HEK293 (cell line): ENCODE results near the gene SKIC8.

Source experiments
- CTCF ChIA-PET: fragments of 350-600 bp; formaldehyde crosslinking; extraction: SDS; loops from one replicate; lab custom pipeline; 2021; ENCODE audit warnings: antibody characterized with exemption; lab: Yijun Ruan, JAX
- POLR2A ChIA-PET: fragments of 300-600 bp; formaldehyde crosslinking; extraction: SDS; loops from one replicate; lab custom pipeline; 2020; ENCODE audit warnings: antibody characterized with exemption, inconsistent platforms; lab: Yijun Ruan, JAX
- H3K27ac ChIP-seq: fragments of 200-500 bp; sonication (Bioruptor generic); 2 replicates; pipeline ENCODE4 v1.5.1; 2014; ENCODE audit warnings: low read depth, low read length, control low read depth, inconsistent platforms; ENCODE audit errors: extremely low read depth
- H3K36me3 ChIP-seq, 2 experiments: fragments of 200-500 bp in 1 of 2; sonication (Bioruptor generic) in 1 of 2; 1 replicate in 1 of 2; 2 replicates in 1 of 2; pipeline ENCODE4 v1.5.1; 2014 to 2017; ENCODE audit warnings: inconsistent platforms in 2 of 2, low read length in 2 of 2; ENCODE audit not compliant: control insufficient read depth in 2 of 2, insufficient read depth in 1 of 2
- H3K4me1 ChIP-seq: fragments of 200-500 bp; sonication (Bioruptor generic); 2 replicates; pipeline ENCODE4 v1.5.1; 2014; ENCODE audit warnings: mild to moderate bottlenecking, low read length, inconsistent platforms; ENCODE audit not compliant: control insufficient read depth, insufficient read depth
- H3K4me3 ChIP-seq: 2 replicates; pipeline ENCODE4 v1.5.1; 2011; ENCODE audit warnings: low read depth, mild to moderate bottlenecking, control low read depth, low read length, moderate library complexity
- H3K9me3 ChIP-seq: fragments of 200-500 bp; sonication (Bioruptor generic); 2 replicates; pipeline ENCODE4 v1.5.1; 2014; ENCODE audit warnings: low read depth, low read length, inconsistent platforms; ENCODE audit not compliant: control insufficient read depth, insufficient read depth
- BCL11B ChIP-seq: fragments of 450-650 bp; formaldehyde crosslinking; IDR thresholded peaks from 2 replicates; pipeline ENCODE4 v1.5.1; 2016; ENCODE audit warnings: low read depth, missing biosample characterization, missing genetic modification characterization
- GLIS1 ChIP-seq: fragments of 450-650 bp; formaldehyde crosslinking; IDR thresholded peaks from 2 replicates; pipeline ENCODE4 v1.5.1; 2016; ENCODE audit warnings: missing biosample characterization, missing genetic modification characterization
- HIC1 ChIP-seq: fragments of 450-650 bp; formaldehyde crosslinking; IDR thresholded peaks from 2 replicates; pipeline ENCODE4 v1.5.1; 2016; ENCODE audit warnings: missing biosample characterization, missing genetic modification characterization
- INSM2 ChIP-seq: fragments of 450-650 bp; formaldehyde crosslinking; IDR thresholded peaks from 2 replicates; pipeline ENCODE4 v1.5.1; 2016; ENCODE audit warnings: missing biosample characterization, missing genetic modification characterization
- RBAK ChIP-seq: fragments of 450-650 bp; formaldehyde crosslinking; IDR thresholded peaks from 2 replicates; pipeline ENCODE4 v1.5.1; 2016; ENCODE audit warnings: missing biosample characterization, missing genetic modification characterization
- ZIC2 ChIP-seq: fragments of 450-650 bp; formaldehyde crosslinking; IDR thresholded peaks from 2 replicates; pipeline ENCODE4 v1.5.1; 2016; ENCODE audit warnings: missing biosample characterization, missing genetic modification characterization
- ZNF292 ChIP-seq: fragments of 450-650 bp; formaldehyde crosslinking; IDR thresholded peaks from 2 replicates; pipeline ENCODE4 v1.5.1; 2016; ENCODE audit warnings: low read depth, missing biosample characterization, missing genetic modification characterization, borderline replicate concordance
- ZNF404 ChIP-seq: fragments of 450-650 bp; formaldehyde crosslinking; IDR thresholded peaks from 2 replicates; pipeline ENCODE4 v1.5.1; 2017; ENCODE audit warnings: missing biosample characterization, missing genetic modification characterization
- ZNF600 ChIP-seq: fragments of 450-650 bp; formaldehyde crosslinking; IDR thresholded peaks from 2 replicates; pipeline ENCODE4 v1.5.1; 2016; ENCODE audit warnings: missing biosample characterization, missing genetic modification characterization
- TF ChIP-seq, protein P1 (sequence below): fragments of 450-650 bp; formaldehyde crosslinking; IDR thresholded peaks from 2 replicates; pipeline ENCODE4 v1.5.1; 2016; ENCODE audit warnings: missing biosample characterization, missing genetic modification characterization
- TF ChIP-seq, protein P2 (sequence below): fragments of 450-650 bp; formaldehyde crosslinking; IDR thresholded peaks from 2 replicates; pipeline ENCODE4 v1.5.1; 2016; ENCODE audit warnings: missing biosample characterization, missing genetic modification characterization

SKIC8 gene

GRCh38 chr15:78317145-78317836 is 17.9 kb upstream of the SKIC8 start (continued):
- TF ChIP-seq ZNF404 (tag by site-specific recombination) = no peak

DNA sequence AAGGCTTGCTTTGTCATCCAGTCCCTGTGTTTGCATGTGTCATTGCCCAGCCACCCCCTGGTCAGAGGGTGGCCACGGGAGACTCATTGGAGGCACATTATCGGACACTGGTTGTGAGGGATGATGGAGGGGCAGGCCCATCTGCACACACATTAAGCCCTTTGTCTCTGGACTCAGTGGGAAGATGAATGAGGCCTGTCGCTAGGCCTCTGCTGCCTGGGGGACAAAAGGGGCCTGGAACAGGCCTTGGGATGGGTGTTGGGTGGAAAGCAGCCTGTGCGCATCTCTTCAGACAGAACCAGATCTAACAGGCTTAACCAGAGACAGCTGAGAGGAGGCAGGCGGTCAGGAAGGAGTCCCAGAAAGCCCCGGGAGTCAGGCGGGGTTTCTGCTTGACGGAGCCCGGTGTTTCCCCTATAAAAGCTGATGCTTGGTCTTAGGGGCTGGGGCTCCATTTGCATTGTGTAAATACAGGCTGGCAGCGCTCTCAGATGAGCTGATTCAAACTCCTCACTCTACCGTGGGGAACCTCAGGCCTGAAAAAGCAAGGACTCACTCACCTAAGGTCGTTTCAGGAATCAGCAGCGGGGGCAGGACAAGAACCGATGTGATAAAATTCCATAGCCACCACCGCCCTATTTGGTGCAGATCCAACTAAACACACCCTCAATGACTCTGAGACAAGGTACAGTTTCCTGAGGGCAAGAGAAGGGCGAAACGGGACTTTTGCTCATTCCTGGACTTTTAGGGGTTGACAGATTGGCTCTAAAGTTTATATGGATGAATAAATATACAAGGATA is 17.1 kb upstream of the SKIC8 start:
- Histone ChIP-seq H3K4me1 (no peaks in the 10 kb centered on the region), H3K36me3 (no peaks in the 10 kb centered on the region), H3K27ac (no peak overlapping the region), H3K4me3 (no peak overlapping the region), H3K9me3 (no peaks in the 10 kb centered on the region)
- POLR2A ChIA-PET = interaction anchor here (1.1 kb wide), 1 partner anchor 122 kb away, joined by 3 read pairs; the partner anchor contains the start of gene IREB2
- TF ChIP-seq RBAK (tag by site-specific recombination) (no peak), GLIS1 (peak; percentile 92), ZIC2 (tag by site-specific recombination) (peak; percentile 97), INSM2 (tag by site-specific recombination) (no peak)
- CTCF ChIA-PET = interaction anchor here (0.6 to 4.5 kb wide), 12 partner anchors 8 to 357 kb away, joined by 3 to 30 read pairs (median 4); partner anchors contain the start of gene SKIC8

GRCh38 chr15:78315686-78316282 is 16.4 kb upstream of the SKIC8 start:
- ChIA-PET CTCF (interaction anchor here (0.6 to 4.5 kb wide), 9 partner anchors 8 to 167 kb away, joined by 3 to 30 read pairs (median 4); partner anchors contain the start of gene SKIC8), POLR2A (no interaction called here)
- Histone ChIP-seq H3K4me3 (no peak overlapping the region), H3K36me3 (no peaks in the 10 kb centered on the region), H3K4me1 (no peaks in the 10 kb centered on the region), H3K27ac (no peak overlapping the region), H3K9me3 (no peaks in the 10 kb centered on the region)
- TF ChIP-seq BCL11B (tag by site-specific recombination) (no peak), ZNF600 (tag by site-specific recombination) (peak; percentile 57)
- TF ChIP-seq, protein P1, sequence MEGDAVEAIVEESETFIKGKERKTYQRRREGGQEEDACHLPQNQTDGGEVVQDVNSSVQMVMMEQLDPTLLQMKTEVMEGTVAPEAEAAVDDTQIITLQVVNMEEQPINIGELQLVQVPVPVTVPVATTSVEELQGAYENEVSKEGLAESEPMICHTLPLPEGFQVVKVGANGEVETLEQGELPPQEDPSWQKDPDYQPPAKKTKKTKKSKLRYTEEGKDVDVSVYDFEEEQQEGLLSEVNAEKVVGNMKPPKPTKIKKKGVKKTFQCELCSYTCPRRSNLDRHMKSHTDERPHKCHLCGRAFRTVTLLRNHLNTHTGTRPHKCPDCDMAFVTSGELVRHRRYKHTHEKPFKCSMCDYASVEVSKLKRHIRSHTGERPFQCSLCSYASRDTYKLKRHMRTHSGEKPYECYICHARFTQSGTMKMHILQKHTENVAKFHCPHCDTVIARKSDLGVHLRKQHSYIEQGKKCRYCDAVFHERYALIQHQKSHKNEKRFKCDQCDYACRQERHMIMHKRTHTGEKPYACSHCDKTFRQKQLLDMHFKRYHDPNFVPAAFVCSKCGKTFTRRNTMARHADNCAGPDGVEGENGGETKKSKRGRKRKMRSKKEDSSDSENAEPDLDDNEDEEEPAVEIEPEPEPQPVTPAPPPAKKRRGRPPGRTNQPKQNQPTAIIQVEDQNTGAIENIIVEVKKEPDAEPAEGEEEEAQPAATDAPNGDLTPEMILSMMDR = peak; percentile 57

DNA sequence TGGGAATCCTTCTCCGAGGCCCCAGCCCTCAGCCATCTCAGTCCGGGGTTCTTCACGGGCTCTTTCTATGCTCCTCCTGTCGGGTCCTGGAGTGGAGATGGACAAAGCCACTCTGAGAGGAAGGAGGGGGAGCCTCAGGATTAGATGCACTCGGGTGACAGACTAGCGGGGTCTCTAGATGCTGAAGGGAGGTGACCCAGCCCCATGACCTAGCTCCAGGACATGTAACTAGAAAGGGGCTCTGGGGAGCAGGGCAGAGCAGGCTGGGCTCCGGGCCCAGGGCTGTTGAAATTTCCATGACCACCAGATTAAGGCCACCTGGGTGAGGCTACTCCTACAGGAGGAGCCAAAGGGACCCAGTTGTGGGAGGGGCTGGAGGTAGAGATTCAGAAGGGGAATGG is 14.8 kb upstream of the SKIC8 start:
- H3K36me3 ChIP-seq = no peaks in the 10 kb centered on the region
- ChIA-PET CTCF (interaction anchor here (4.5 kb wide), 1 partner anchor 109 kb away, joined by 30 read pairs; no protein-coding TSS in a partner anchor), POLR2A (no interaction called here)

More for the DNA sequence above, 14.8 kb upstream of the SKIC8 start:
- TF ChIP-seq, protein P2, sequence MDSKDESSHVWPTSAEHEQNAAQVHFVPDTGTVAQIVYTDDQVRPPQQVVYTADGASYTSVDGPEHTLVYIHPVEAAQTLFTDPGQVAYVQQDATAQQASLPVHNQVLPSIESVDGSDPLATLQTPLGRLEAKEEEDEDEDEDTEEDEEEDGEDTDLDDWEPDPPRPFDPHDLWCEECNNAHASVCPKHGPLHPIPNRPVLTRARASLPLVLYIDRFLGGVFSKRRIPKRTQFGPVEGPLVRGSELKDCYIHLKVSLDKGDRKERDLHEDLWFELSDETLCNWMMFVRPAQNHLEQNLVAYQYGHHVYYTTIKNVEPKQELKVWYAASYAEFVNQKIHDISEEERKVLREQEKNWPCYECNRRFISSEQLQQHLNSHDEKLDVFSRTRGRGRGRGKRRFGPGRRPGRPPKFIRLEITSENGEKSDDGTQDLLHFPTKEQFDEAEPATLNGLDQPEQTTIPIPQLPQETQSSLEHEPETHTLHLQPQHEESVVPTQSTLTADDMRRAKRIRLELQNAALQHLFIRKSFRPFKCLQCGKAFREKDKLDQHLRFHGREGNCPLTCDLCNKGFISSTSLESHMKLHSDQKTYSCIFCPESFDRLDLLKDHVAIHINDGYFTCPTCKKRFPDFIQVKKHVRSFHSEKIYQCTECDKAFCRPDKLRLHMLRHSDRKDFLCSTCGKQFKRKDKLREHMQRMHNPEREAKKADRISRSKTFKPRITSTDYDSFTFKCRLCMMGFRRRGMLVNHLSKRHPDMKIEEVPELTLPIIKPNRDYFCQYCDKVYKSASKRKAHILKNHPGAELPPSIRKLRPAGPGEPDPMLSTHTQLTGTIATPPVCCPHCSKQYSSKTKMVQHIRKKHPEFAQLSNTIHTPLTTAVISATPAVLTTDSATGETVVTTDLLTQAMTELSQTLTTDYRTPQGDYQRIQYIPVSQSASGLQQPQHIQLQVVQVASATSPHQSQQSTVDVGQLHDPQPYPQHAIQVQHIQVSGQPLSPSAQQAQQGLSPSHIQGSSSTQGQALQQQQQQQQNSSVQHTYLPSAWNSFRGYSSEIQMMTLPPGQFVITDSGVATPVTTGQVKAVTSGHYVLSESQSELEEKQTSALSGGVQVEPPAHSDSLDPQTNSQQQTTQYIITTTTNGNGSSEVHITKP = peak; percentile 73
- no peak for TF ChIP-seq HIC1 (tag by site-specific recombination)
- TF ChIP-seq ZNF292 = no peak
- TF ChIP-seq, all 188 proteins: peak for 1
- H3K27ac ChIP-seq = no peak overlapping the region
- no peaks in the 10 kb centered on the region for H3K4me1 ChIP-seq
- H3K4me3 ChIP-seq = no peak overlapping the region
- no peaks in the 10 kb centered on the region for H3K9me3 ChIP-seq
